Measurements from ENCODE around the gene CCDC73. TPM values are rescaled to one million over a fixed set of nuclear protein-coding genes. Genes with fewer than 3 reads are reported as not detected.

Gene CCDC73
- total and polyA plus RNA-seq, 2 of the 4 experiments (the other 2 are of a cell fraction), result not detected

DNA sequence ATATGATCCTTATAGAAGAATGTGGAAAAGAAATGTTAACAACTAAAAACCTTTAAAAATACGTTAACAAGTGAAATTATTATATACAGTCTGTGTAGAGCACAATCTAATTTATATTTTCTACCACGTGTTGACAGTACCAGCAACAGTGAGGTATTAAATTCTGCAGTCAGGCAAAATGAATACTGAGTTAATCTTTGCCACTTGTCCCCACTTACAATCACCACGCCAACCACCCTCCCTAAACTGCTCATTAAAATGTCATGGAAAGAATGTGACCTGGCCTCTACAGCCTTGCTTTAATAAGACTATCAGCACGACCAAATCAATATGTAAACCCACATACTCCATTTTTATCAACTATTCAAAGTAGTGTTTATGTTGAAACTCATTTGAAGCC is 239.4 kb downstream of the CCDC73 start:
- Histone ChIP-seq H3K27me3 (ENCODE audit: control insufficient read depth, insufficient read depth, low read length) (peaks cover 5% of the 10 kb centered on the region), H3K4me3 (ENCODE audit: insufficient read depth, low read depth, low read length) (no peak overlapping the region), H4K5ac (ENCODE audit: low read depth, low read length) (no peak overlapping the region), H3K14ac (replicated peaks; ENCODE audit: low read depth, low read length) (no peak overlapping the region), H4K91ac (ENCODE audit: insufficient read depth, low read depth, low read length) (no peak overlapping the region), H2AK9ac (replicated peaks; ENCODE audit: low read depth, low read length, poor library complexity) (no peak overlapping the region), H2AK5ac (ENCODE audit: low read depth, low read length) (no peak overlapping the region), H2AFZ (replicated peaks; ENCODE audit: low read length, poor library complexity) (no peak overlapping the region), H3K18ac (ENCODE audit: low read depth, low read length) (no peak overlapping the region), H2BK20ac (ENCODE audit: low read depth, low read length) (no peak overlapping the region), H3K4me1 (ENCODE audit: control insufficient read depth, insufficient read depth, low read length) (no peaks in the 10 kb centered on the region), H3K9ac (ENCODE audit: low read depth, low read length) (no peak overlapping the region), H2BK120ac (ENCODE audit: low read depth, low read length) (no peak overlapping the region), H3K4ac (ENCODE audit: low read depth, low read length) (no peak overlapping the region), H3K9me3 (ENCODE audit: control insufficient read depth, insufficient read depth, low read length) (no peaks in the 10 kb centered on the region), H4K20me1 (ENCODE audit: insufficient read depth, low read length) (no peaks in the 10 kb centered on the region), H2BK5ac (ENCODE audit: low read depth, low read length, poor library complexity, severe bottlenecking) (no peak overlapping the region), H3K36me3 (ENCODE audit: control insufficient read depth, insufficient read depth, low read length) (no peaks in the 10 kb centered on the region), H3K9me1 (ENCODE audit: insufficient read depth, low read length) (no peaks in the 10 kb centered on the region), H4K8ac (ENCODE audit: low read depth in 2 of 2, low read length in 2 of 2) (no peak overlapping the region), H3K4me2 (ENCODE audit: low read depth, low read length) (no peak overlapping the region), H3K23ac (ENCODE audit: low read depth, low read length) (no peak overlapping the region), H3K56ac (ENCODE audit: extremely low read depth, insufficient read depth, low read length) (no peak overlapping the region), H2BK15ac (ENCODE audit: low read depth, low read length) (no peak overlapping the region), H3K79me1 (ENCODE audit: low read depth in 1 of 2, low read length in 2 of 2) (no peaks in the 10 kb centered on the region), H3K27ac (ENCODE audit: insufficient read depth, low read length) (no peak overlapping the region)
- TF ChIP-seq FOS (IDR thresholded peaks at IDR 0.05; ENCODE audit: low read depth, low read length) (no peak), BHLHE40 (IDR thresholded peaks at IDR 0.05; ENCODE audit: low read depth, low read length) (no peak), MXI1 (IDR thresholded peaks at IDR 0.05; ENCODE audit: borderline replicate concordance, low read depth, low read length) (no peak), RAD21 (IDR thresholded peaks at IDR 0.05; ENCODE audit: low read length) (no peak), RCOR1 (IDR thresholded peaks at IDR 0.05; ENCODE audit: insufficient replicate concordance, low read length) (no peak), MAZ (IDR thresholded peaks at IDR 0.05; ENCODE audit: borderline replicate concordance, low read depth, low read length) (no peak), CEBPB (IDR thresholded peaks at IDR 0.05; ENCODE audit: low read depth, low read length) (no peak)
- TF ChIP-seq, protein P1, sequence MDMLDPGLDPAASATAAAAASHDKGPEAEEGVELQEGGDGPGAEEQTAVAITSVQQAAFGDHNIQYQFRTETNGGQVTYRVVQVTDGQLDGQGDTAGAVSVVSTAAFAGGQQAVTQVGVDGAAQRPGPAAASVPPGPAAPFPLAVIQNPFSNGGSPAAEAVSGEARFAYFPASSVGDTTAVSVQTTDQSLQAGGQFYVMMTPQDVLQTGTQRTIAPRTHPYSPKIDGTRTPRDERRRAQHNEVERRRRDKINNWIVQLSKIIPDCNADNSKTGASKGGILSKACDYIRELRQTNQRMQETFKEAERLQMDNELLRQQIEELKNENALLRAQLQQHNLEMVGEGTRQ (IDR thresholded peaks at IDR 0.05; ENCODE audit: low read depth, low read length), result no peak
- TF ChIP-seq, protein P2, sequence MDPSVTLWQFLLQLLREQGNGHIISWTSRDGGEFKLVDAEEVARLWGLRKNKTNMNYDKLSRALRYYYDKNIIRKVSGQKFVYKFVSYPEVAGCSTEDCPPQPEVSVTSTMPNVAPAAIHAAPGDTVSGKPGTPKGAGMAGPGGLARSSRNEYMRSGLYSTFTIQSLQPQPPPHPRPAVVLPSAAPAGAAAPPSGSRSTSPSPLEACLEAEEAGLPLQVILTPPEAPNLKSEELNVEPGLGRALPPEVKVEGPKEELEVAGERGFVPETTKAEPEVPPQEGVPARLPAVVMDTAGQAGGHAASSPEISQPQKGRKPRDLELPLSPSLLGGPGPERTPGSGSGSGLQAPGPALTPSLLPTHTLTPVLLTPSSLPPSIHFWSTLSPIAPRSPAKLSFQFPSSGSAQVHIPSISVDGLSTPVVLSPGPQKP (IDR thresholded peaks at IDR 0.05; ENCODE audit: borderline replicate concordance, low read depth, low read length), result no peak
- no peak for DNase-seq
- ChIA-PET CTCF (no interaction called here), POLR2A (ENCODE audit: unreplicated experiment) (no interaction called here)
- no peak for ATAC-seq (ENCODE audit: low read depth)
- intact Hi-C loops (cut with micrococcal nuclease) (no loop called here), dilution Hi-C loops (cut with HindIII; ENCODE audit: low sequenced_read_pairs, unreplicated experiment) (no loop called here), in situ Hi-C loops (cut with MboI; ENCODE audit: low sequenced_read_pairs) (no loop called here)
- WGBS, 2 experiments (ENCODE audit: extremely low coverage in 2 of 2, insufficient read length in 1 of 2), result no CpG with 5 or more reads among the region's 4 CpGs
- no TSS peak for BruUV-seq (replicated peaks)
